Central memory CD8-positive, alpha-beta T cell (primary cell): ENCODE measurements around the gene PAFAH1B1.
"Not testable (repeated sequence)": the region's sequence is repeated elsewhere in the genome, so short reads cannot be mapped to it uniquely, and the experiment has no call there.

Experiments used
- ATAC-seq: fragments of 150-1000 bp; cut with Tn5 transposase; replicated peaks from 2 replicates; pipeline ENCODE4 v1.10.0; 2022; ENCODE audit warnings: mild to moderate bottlenecking, moderate FRiP score, moderate number of reproducible peaks; ENCODE audit not compliant: poor library complexity, severe bottlenecking; ENCODE audit errors: extremely low read depth
- DNase-seq, 2 donors: peaks; one replicate each; pipeline ENCODE4 v3.0.0; 2021; ENCODE audit warnings: low spot score in 2 of 2
- H3K27ac Mint-ChIP-seq: one replicate; pipeline ENCODE4 v1.8.0; 2022; ENCODE audit warnings: low read depth, mild to moderate bottlenecking, moderate library complexity, mixed read lengths
- H3K27me3 Mint-ChIP-seq: one replicate; pipeline ENCODE4 v1.8.0; 2022; ENCODE audit warnings: mixed read lengths
- H3K36me3 Mint-ChIP-seq: one replicate; pipeline ENCODE4 v1.8.0; 2022; ENCODE audit warnings: mild to moderate bottlenecking, moderate library complexity, mixed read lengths; ENCODE audit not compliant: insufficient read depth
- H3K4me1 Mint-ChIP-seq: one replicate; pipeline ENCODE4 v1.8.0; 2022; ENCODE audit warnings: mixed read lengths
- H3K4me3 Mint-ChIP-seq: one replicate; pipeline ENCODE4 v1.8.0; 2022; ENCODE audit warnings: mild to moderate bottlenecking, moderate library complexity, mixed read lengths
- H3K9me3 Mint-ChIP-seq: one replicate; pipeline ENCODE4 v1.8.0; 2022; ENCODE audit warnings: mixed read lengths

The PAFAH1B1 gene

GRCh38 chr17:2659337-2659736 lies 65.9 kb downstream of the PAFAH1B1 start:
- H3K9me3 Mint-ChIP-seq, H3K27ac Mint-ChIP-seq, ATAC-seq, H3K4me3 Mint-ChIP-seq, DNase-seq, H3K27me3 Mint-ChIP-seq: not testable (repeated sequence)
- H3K36me3 Mint-ChIP-seq: peaks cover 23% of the 10 kb centered on the region
- peaks cover 61% of the 10 kb centered on the region for H3K4me1 Mint-ChIP-seq

- not testable (repeated sequence) for ATAC-seq, H3K4me3 Mint-ChIP-seq, H3K27me3 Mint-ChIP-seq, DNase-seq, H3K9me3 Mint-ChIP-seq
- Mint-ChIP-seq H3K27ac (peak overlapping the region; percentile 93), H3K36me3 (peaks cover 26% of the 10 kb centered on the region), H3K4me1 (peaks cover 61% of the 10 kb centered on the region)
Measured at GRCh38 chr17:2660410-2660809, 67.0 kb downstream of the PAFAH1B1 start.

- Mint-ChIP-seq H3K36me3 (peaks cover 71% of the 10 kb centered on the region), H3K27ac (no peak overlapping the region)
Measured at GRCh38 chr17:2672026-2672425, 78.6 kb downstream of the PAFAH1B1 start.

GRCh38 chr17:2679247-2679646 lies 85.8 kb downstream of the PAFAH1B1 start:
- H3K27ac Mint-ChIP-seq, H3K27me3 Mint-ChIP-seq, DNase-seq, H3K9me3 Mint-ChIP-seq, H3K4me3 Mint-ChIP-seq, ATAC-seq: not testable (repeated sequence)
- Mint-ChIP-seq H3K4me1 (peaks cover 11% of the 10 kb centered on the region), H3K36me3 (peaks cover 59% of the 10 kb centered on the region)

More at GRCh38 chr17:2672026-2672425, 78.6 kb downstream of the PAFAH1B1 start:
- Mint-ChIP-seq H3K9me3 (no peaks in the 10 kb centered on the region), H3K27me3 (no peaks in the 10 kb centered on the region), H3K4me1 (peaks cover 6% of the 10 kb centered on the region), H3K4me3 (no peak overlapping the region)
- no peak for DNase-seq
- ATAC-seq: no peak

- H3K27me3 Mint-ChIP-seq: no peaks in the 10 kb centered on the region
- DNase-seq: no peak
- H3K4me3 Mint-ChIP-seq: no peak overlapping the region
Measured at GRCh38 chr17:2680961-2681360, 87.5 kb downstream of the PAFAH1B1 start.

GRCh38 chr17:2681650-2682049 lies 88.2 kb downstream of the PAFAH1B1 start:
- DNase-seq (no peak), ATAC-seq (no peak)
- Mint-ChIP-seq H3K27ac (no peak overlapping the region), H3K36me3 (peaks cover 55% of the 10 kb centered on the region), H3K27me3 (no peaks in the 10 kb centered on the region), H3K4me1 (peaks cover 5% of the 10 kb centered on the region), H3K4me3 (no peak overlapping the region), H3K9me3 (no peaks in the 10 kb centered on the region)

More at GRCh38 chr17:2680961-2681360, 87.5 kb downstream of the PAFAH1B1 start:
- H3K27ac Mint-ChIP-seq: no peak overlapping the region
- peaks cover 57% of the 10 kb centered on the region for H3K36me3 Mint-ChIP-seq
- no peak for ATAC-seq
- H3K4me1 Mint-ChIP-seq: peaks cover 5% of the 10 kb centered on the region
- no peaks in the 10 kb centered on the region for H3K9me3 Mint-ChIP-seq

GRCh38 chr17:2682176-2682938 lies 88.9 kb downstream of the PAFAH1B1 start:
- Mint-ChIP-seq H3K4me3 (no peak overlapping the region), H3K36me3 (peaks cover 51% of the 10 kb centered on the region), H3K4me1 (peaks cover 6% of the 10 kb centered on the region), H3K27me3 (no peaks in the 10 kb centered on the region), H3K27ac (no peak overlapping the region), H3K9me3 (no peaks in the 10 kb centered on the region)
- DNase-seq (no peak), ATAC-seq (no peak)

GRCh38 chr17:2683912-2684311 lies 90.5 kb downstream of the PAFAH1B1 start:
- no peaks in the 10 kb centered on the region for H3K27me3 Mint-ChIP-seq
- DNase-seq: no peak
- no peak for ATAC-seq
- H3K4me3 Mint-ChIP-seq: no peak overlapping the region
- H3K36me3 Mint-ChIP-seq: peaks cover 52% of the 10 kb centered on the region
- H3K27ac Mint-ChIP-seq: no peak overlapping the region
- peaks cover 12% of the 10 kb centered on the region for H3K4me1 Mint-ChIP-seq
- H3K9me3 Mint-ChIP-seq: no peaks in the 10 kb centered on the region

GRCh38 chr17:2684549-2684948 lies 91.1 kb downstream of the PAFAH1B1 start:
- H3K27me3 Mint-ChIP-seq: no peaks in the 10 kb centered on the region
- no peak overlapping the region for H3K27ac Mint-ChIP-seq
- no peak for DNase-seq
- H3K9me3 Mint-ChIP-seq: no peaks in the 10 kb centered on the region
- peaks cover 52% of the 10 kb centered on the region for H3K36me3 Mint-ChIP-seq
- H3K4me1 Mint-ChIP-seq: peaks cover 14% of the 10 kb centered on the region
- H3K4me3 Mint-ChIP-seq: no peak overlapping the region
- no peak for ATAC-seq

- Mint-ChIP-seq H3K36me3 (peaks cover 41% of the 10 kb centered on the region), H3K27me3 (no peaks in the 10 kb centered on the region), H3K4me3 (no peak overlapping the region), H3K4me1 (peaks cover 14% of the 10 kb centered on the region), H3K9me3 (no peaks in the 10 kb centered on the region), H3K27ac (no peak overlapping the region)
- ATAC-seq (no peak), DNase-seq (peak in 1 of 2 donors; percentile 4)
Measured at GRCh38 chr17:2685696-2686095, 92.2 kb downstream of the PAFAH1B1 start.

GRCh38 chr17:2687074-2687418 lies 93.6 kb downstream of the PAFAH1B1 start:
- H3K4me1 Mint-ChIP-seq: peaks cover 14% of the 10 kb centered on the region
- ATAC-seq: no peak
- peak overlapping the region; percentile 86 for H3K27ac Mint-ChIP-seq
- no peaks in the 10 kb centered on the region for H3K27me3 Mint-ChIP-seq
- no peak overlapping the region for H3K4me3 Mint-ChIP-seq
- DNase-seq: no peak
- no peaks in the 10 kb centered on the region for H3K9me3 Mint-ChIP-seq
- peaks cover 33% of the 10 kb centered on the region for H3K36me3 Mint-ChIP-seq

- Mint-ChIP-seq H3K4me1 (peaks cover 19% of the 10 kb centered on the region), H3K27ac (peak overlapping the region; percentile 91), H3K4me3 (peak overlapping the region; percentile 79), H3K36me3 (peaks cover 24% of the 10 kb centered on the region), H3K9me3 (no peaks in the 10 kb centered on the region), H3K27me3 (no peaks in the 10 kb centered on the region)
- peak in 1 of 2 donors; percentile 13 for DNase-seq
- peak; percentile 17 for ATAC-seq
Measured at GRCh38 chr17:2688351-2689342, 95.2 kb downstream of the PAFAH1B1 start.
